GM13977 (cell line): ENCODE data around the gene SSTR5.

Source experiments
- DNase-seq: peaks from one replicate; pipeline ENCODE4 v3.0.0; 2012; ENCODE audit warnings: low spot score
- CTCF ChIP-seq: IDR thresholded peaks from 2 replicates; pipeline ENCODE4 v1.5.1; 2012; ENCODE audit warnings: mild to moderate bottlenecking, control low read depth; ENCODE audit not compliant: insufficient read depth; ENCODE audit errors: extremely low read depth, missing control alignments
- in situ Hi-C: fragments of 300-500 bp; cut with MboI; formaldehyde crosslinking; loops from one replicate; pipeline ENCODE4 v1.12.0; 2022; ENCODE audit warnings: low sequenced_read_pairs, low pct_unique_long_range_greater_than_20kb, mixed read lengths, inconsistent platforms; ENCODE audit not compliant: unreplicated experiment

Gene SSTR5

GRCh38 chr16:1033128-1033679, 39.3 kb upstream of the SSTR5 start:
- TF ChIP-seq CTCF: no peak
- DNase-seq: no peak
- in situ Hi-C loops: no loop called here

GRCh38 chr16:1034230-1035065, 38.1 kb upstream of the SSTR5 start:
- no peak for TF ChIP-seq CTCF
- DNase-seq: no peak
- in situ Hi-C loops: no loop called here

- no peak for DNase-seq
Measured at GRCh38 chr16:1035066-1035415, 37.5 kb upstream of the SSTR5 start.

GRCh38 chr16:1036166-1036565, 36.4 kb upstream of the SSTR5 start:
- in situ Hi-C loops: no loop called here
- TF ChIP-seq CTCF: no peak
- no peak for DNase-seq

More at GRCh38 chr16:1035066-1035415, 37.5 kb upstream of the SSTR5 start:
- TF ChIP-seq CTCF: no peak
- in situ Hi-C loops: no loop called here

GRCh38 chr16:1036726-1037393, 35.7 kb upstream of the SSTR5 start:
- no peak for TF ChIP-seq CTCF
- in situ Hi-C loops: no loop called here
- DNase-seq: no peak

GRCh38 chr16:1037394-1038257, 34.9 kb upstream of the SSTR5 start:
- in situ Hi-C loops: no loop called here
- DNase-seq: no peak

More at GRCh38 chr16:1037394-1038257, 34.9 kb upstream of the SSTR5 start:
- TF ChIP-seq CTCF: no peak
